ENCODE results near the gene C16orf90.
"Not testable (repeated sequence)": the region's sequence is repeated elsewhere in the genome, so short reads cannot be mapped to it uniquely, and the experiment has no call there.

C16orf90 gene

DNA sequence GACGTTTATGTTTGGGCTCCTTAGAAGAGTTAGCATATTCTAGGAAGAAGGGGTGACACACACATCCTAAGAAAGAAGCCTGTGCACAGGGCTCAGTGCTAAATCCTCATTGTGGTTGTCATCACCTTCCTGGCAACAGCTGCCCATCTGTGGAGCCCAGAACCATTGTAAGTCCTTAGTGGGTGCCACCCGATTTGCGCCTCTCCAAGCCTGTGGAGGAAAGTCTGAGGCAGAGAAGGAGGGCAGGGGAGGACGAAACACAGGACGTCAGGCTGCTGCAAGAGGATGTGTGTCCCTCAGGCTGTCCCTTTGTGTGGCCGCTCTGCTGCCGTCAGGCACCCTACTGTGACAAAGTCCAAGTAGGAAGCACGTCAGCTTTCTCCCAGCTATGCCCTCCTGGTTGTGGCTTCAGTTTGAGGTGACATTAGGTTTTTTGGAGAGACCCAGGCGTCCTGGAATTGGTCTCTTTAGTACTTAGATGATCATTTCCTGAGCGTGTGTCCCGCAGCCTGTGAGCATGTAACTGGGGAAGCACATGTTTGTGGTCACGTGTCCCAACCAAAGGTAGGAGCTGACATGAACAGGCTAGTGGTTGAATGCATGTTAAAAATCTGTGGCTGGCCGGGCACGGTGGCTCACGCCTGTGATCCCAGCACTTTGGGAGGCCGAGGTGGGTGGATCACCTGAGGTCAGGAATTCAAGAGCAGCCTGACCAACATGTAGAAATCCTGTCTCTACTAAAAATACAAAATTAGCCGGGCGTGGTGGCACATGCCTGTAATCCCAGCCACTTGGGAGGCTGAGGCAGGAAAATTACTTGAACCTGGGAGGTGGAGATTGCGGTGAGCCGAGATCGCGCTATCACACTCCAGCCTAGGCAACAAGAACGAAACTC, 16.2 kb upstream of the C16orf90 start:
- no peak for DNase-seq

DNA sequence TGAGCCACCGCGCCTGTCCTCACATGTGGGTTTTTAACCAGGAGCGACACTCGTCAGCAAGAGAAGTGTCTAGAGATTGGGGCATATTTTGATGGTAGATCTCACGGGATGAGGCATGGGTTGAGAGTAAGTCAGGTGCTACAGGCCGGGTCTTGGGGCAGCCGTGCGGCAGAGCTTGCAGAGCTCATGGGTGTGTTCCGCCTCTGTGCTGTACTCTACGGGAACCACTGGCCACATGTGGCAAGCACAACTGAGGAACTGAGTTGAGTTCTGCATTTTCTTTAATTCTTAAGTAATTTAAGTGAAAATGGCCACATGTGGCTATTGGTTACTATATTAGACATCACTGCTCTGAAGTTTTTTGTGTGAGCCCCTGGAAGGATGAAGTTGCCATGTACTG, 15.1 kb upstream of the C16orf90 start:
- no peak for DNase-seq

DNA sequence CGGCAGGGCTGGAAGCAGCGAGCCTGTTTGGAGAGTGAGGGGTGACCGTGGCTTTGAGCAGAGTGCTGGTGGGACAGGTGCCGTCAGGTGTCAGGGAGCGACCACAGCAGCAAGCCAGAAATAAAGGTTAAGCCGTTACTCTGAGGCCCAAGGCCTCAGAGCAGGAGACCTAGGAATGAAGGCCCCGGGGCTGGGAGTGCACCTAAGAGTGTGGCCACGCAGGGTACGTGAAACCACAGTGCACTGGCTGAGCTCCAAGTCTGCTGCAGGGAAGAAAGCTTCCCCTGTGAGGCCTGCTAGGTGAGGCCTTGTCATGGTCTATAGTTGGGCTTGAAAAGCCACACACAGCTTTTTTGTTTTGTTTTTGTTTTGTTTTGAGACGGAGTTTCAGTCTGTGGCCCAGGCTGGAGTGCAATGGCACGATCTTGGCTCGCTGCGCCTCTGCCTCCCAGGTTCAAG, 14.2 kb upstream of the C16orf90 start:
- peak; percentile 78 for DNase-seq

DNA sequence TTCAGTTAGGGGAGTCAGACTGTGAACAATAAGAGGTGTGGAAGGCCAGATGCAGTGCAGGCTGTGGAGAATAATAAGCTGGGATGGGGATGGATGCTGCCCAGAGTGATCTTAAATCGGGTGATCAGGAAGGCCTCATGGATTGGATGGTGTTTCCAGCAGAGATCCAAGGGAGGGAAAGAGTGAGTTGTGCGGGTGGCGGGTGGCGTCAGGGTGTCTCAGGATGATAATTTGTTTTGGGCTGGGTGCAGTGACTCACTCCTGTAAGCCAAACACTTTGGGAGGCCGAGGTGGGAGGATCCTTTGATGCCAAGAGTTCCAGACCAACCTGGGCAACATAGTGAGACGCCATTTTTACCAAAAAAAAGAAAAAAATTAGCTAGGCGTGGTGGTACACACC, 13.4 kb upstream of the C16orf90 start:
- DNase-seq = no peak

DNA sequence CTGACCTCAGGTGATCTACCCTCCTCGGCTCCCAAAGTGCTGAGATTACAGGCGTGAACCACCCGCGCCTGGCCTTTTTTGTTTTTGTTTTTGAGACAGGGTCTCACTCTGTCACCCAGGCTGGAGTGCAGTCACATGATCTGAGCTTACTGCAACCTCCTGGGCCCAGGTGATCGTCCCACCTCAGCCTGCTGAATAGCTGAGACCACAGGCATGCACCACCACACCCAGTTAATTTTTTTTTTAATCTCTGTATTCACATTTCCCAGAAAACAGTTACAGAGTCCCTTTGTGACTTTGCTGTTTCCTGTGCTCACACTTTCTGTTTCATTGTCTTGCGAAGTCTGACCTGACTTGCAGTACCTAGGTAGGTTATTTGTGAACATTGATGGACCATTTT, 8.2 kb upstream of the C16orf90 start:
- DNase-seq = peak; percentile 69

DNA sequence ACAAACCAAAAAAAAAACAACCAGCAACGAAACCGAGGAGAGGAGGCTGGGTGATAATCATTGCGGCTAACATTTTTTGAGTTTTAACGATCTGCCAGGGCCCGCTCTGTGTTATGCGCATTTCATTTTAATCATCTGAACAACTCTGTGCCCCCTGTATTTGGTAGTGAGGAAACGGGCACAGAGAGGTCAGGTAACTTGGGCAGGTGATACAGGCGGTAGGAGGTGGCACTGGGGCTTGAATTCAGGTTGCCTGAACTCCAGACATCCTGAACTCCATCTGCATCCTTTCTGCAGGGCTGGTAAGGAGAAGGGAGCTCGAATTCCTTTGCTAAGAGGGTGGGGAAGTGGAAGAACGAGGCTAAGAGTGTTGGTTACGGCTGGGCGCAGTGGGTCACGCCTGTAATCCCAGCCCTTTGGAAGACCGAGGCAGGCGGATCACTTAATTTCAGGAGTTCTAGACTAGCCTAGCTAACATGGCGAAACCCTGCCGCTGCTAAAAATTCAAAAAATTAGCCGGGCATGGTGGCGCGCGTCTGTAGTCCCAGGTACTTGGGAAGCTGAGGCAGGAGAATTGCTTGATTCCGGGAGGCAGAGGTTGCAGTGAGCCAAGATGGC, 6.6 kb upstream of the C16orf90 start:
- no peak for DNase-seq

DNA sequence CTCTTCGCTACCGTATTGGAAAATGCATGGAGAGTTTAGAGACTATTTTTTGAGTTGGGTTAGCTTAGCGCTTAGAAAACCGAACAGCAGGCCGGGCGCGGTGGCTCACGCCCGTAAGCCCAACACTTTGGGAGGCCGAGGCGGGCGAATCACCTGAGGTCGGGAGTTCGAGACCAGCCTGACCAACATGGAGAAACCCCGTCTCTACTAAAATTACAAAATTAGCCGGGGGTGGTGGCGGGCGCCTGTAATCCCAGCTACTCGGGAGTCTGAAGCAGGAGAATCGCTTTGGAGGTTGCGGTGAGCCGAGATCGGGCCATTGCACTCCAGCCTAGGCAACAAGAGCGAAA, 6.1 kb upstream of the C16orf90 start:
- DNase-seq = not testable (repeated sequence)

DNA sequence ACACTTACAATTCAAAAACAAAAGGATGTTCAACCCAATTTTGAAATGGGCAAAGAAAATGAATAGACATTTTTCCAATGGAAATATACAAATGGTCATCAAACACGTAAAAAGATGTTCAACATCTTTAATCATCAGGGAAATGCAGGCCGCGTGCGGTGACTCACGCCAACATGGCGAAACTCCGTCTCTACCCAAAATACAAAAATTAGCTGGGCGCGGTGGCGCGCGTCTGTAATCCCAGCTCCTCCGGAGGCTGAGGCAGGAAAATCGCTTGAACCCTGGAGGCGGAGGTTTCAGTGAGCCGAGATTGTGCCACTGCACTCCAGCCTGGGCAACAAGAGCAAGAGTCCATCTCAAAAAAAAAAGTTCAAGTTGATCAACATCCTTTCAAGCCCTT, 3.7 kb upstream of the C16orf90 start:
- DNase-seq = no peak

DNA sequence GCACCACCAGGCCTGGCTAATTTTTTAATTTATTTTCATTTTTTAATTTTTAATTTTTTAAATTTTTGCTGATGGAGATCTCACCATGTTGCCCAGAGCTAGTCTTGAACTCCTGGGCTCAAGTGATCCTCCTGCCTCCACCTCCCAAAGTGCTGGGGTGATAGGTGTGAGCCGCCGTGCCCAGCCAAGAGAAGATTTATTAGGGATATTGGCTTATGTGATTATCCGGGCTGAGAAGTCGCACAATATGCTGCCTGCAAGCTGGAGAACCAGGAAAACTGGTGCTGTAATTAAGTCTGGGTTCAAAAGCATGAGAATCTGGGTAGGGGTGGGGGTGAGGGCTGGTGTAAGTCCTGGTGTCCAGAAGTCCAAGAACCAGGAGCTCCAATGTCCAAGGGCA, 2.5 kb upstream of the C16orf90 start:
- DNase-seq = no peak

DNA sequence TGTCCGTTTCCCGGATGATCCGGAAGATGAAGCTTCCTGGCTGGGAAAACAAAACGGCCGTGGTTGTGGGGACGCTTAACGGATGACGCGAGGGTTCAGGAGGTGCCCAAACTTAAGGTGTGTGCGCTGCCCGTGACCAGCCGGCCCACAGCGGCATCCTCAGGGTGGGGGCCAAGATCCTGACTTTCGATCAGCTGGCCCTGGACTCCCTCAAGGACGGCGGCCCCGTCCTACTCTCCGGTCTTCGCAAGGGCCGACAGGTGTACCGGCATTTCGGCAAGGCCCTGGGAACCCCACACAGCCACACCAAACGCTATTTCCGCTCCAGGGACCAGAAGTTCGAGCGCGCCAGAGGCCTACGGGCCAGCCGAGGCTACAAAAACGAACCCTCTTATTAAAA, 1.1 kb upstream of the C16orf90 start:
- no peak for DNase-seq

DNA sequence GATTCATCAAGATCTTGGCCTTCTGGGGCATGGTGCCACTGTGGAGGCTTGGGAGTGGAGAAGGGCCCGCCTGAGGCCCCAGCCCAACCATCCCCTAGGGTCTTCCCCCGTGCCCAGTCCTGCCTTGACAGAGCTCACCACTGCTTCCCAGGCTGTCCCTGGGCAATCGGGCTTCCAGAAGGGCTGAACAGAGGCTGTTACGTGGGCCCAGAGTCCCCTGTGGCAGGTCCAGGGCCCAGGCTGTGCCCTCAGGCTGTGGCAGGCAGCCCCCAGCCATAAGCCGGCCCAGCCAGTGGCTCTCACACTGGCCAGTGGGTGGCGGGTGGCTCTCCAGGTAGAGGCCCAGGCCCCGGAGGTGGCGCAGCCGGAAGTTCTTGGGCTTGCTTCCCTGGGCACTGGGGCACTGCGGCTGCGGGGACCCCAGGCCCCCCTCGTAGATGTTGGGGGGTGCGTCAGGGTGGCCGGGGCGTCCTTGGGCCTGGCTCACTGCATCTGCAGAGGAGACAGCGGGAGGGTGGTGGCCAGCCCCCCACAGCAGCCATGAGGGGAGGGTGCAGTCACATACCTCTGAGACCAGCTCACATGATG, 809 bp downstream of the C16orf90 start:
- no peak for DNase-seq

DNA sequence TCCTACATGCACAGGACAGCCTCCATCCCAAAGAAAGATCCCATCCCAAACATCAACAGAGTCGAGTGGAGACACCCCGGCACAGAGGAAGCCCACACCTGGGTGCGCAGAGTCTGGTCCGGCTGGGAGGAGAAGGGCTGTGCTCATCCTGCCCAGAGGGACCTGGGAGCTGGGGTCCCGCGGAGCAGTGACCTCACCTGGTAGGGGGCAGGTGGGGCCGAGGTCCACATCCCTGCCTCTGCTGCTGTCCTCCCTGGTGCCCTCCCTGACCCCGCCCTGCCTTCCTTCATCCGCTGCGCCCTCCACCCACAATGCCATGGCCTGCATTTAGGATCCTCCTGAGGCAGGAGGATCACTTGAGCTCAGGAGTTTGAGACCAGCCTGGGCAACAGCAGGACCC, 2.9 kb downstream of the C16orf90 start:
- no peak for DNase-seq

DNA sequence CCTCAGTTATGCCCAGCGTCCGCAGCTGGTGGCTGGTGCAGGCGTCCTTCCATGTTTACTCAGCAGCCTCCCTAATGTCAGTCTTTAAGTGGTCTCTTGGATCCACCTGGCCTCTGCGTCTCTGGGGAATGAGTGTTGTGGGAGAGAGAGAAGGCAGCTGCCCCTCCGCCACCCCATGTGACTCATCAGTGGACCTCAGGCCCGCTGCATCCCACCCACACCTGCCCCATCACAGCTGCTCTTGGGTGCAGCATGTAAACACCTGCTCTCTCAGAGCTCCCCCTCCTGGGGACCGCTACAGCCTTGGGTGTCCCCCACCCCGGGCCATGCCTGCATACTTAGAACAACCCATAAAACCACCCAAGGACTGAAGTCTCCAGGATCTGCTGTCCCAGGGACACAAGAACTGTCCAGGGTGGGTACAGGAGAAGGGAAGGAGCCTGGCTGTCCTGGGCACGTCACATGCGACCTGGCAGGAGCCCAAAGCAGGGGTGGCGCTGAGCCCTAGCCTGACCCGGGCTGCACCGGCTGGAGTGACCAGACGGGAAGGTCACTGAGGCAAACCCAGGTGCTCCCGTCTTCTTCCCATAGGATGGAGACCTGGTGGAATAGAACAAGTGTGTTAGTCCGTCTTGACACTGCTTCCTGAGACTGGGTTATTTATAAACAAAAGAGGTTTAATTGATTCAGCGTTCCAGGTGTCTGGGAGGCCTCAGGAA, 4.2 kb downstream of the C16orf90 start:
- no peak for DNase-seq

DNA sequence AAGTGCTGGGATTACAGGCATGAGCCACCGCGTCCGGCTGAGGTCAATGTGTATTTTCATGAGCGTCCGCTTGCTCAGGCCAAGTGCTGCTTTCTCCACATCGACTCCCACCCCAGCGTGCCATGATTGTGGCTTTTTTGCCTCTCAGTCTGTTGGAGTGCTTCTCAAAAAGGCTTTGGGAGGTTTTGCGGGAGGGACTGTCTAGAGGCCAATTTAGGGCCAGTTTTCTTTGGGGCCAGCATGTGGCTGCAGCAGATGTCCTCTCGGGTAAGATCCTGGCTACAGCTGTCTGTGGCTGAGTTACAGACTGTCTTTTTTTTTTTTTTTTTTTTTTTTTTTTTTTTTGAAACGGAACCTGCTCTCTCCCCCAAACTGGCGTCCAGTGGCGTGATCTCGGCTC, 6.5 kb downstream of the C16orf90 start:
- no peak for DNase-seq

DNA sequence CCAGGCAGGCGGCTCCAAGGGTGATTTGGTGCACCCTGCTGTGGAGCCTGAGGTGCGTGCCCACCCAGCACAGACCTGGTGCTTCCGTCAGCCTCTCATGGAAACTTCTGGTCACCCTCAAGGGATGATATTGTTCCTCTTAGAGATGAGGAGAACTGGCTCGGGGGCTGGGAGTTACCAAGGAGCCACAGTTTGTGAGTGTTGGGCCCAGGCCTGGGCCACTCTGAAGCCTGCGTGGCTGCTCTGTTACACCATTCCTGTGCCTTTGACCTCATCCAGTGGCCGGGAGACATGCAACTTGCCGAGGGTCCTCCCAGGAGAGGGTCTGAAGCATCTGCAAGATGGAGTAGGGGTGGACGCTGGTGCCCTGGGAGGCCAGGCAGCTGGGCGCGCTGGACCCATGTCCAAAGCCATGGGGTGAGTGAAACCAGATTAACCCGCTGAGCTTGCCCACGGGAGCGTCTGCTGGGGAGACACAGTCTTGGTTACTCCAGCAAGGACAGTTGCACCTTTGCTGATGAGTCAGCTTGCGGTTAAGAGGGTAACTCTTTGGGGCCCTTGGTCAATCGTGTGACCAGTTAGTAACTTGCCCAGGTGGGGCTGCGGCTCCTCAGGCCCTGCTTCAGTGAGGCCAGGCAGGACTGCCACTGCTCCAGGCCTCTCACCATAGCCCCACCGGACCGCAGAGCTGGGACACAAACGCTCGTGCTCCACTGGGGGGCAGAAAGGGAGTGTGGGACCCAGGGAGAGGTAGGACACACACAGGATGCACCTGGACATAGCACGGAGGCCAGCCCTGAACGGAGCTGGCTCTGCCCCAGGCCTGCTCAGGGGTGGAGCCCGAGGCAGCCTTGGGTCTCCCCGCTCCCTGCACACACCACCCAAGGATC, 7.5 kb downstream of the C16orf90 start:
- DNase-seq = no peak

DNA sequence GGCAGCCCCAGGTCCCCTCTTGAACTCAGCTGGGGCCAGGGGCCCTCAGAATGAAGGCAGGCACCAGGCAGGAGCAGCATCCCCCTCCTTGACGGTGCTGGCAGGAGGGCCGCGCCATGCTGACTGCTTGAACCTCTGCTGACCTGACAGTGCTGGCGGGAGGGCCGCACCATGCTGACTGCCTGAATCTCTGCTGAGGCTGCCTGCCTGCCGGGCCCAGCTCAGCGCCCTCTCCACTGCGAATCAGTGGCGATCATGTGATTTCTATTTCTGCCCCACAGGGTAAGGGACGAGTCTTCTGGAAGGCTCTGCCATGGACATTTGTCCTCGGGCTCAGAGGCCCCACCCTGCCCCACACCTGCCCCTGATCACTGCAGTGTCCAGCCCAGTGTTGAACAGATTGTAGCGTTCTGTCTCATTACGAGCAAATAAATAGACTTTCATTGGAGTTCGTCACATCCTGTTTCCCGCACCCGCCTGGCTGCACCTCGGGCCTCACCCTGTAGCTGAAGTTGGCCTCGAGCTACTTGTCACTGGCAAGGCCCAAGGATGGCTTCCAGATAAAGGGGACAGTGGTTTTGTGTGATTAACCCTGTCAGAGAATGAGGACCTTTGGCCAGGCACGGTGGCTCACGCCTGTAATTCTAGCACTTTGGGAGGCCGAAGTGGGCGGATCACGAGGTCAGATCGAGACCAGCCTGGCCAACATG, 8.6 kb downstream of the C16orf90 start:
- DNase-seq = no peak

DNA sequence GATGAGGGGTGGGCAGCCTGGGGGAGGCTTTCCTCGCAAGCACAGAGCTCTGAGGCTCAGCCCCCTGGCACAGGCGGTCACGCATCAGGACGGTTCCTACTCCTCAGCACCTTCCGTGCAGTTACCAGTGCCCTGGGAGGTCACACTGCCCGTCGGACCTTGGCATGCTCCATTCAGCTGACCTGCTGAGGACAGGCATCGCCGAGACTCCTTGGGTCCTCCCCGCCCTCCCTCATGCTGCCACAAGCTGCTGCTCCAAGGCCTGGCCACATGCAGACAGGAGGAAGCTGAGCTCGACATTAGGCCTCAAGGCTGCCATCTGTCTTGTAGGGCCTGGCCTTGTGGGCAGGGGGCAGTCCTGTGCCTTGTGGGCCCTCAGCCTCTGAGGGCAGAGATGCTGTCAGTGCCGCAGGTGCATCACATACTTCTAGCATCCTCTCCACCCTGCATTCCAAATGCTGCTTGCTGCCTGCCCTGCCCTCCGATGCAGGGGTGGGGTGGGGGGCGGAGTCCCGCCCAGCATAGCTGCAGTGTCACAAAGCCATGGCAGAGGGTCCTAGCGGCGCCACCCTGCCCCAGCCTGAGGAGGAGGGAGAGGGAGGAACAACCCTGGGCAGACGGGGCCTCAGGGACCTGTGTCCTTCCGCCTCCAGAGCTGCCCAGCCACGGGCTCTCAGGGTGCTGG, 9.3 kb downstream of the C16orf90 start:
- no peak for DNase-seq

DNA sequence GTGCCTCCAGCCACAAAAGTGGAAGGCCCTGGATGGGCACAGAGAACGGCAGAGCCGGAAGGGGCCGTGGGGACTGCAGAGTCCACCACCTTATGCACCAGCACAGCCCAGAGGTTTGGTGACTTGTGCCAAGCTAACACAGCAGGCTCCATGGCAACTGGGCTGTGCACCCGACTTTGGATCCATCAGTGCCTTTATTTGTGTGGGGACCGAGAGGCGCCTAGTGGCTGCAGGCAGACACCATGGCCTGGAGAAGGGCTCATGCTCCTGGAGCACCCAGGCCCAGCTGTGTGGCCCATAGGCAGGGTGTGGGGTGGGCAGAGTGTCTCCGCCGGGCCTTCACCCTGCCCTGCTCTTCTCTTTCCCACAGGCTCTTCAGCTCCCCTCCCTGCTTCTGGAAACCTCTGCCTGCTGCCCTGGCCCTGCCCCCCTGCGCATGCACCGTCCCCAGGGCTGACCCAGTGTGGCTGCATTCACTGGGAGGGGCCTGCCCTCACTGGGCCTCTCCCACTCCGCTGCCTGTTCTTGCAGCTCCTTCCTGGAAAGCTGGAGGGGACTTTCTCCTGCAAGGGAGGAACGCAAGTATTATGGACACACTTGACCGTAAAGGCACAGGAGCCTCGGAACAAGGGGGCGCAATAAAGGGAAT, 10.1 kb downstream of the C16orf90 start:
- DNase-seq = no peak

DNA sequence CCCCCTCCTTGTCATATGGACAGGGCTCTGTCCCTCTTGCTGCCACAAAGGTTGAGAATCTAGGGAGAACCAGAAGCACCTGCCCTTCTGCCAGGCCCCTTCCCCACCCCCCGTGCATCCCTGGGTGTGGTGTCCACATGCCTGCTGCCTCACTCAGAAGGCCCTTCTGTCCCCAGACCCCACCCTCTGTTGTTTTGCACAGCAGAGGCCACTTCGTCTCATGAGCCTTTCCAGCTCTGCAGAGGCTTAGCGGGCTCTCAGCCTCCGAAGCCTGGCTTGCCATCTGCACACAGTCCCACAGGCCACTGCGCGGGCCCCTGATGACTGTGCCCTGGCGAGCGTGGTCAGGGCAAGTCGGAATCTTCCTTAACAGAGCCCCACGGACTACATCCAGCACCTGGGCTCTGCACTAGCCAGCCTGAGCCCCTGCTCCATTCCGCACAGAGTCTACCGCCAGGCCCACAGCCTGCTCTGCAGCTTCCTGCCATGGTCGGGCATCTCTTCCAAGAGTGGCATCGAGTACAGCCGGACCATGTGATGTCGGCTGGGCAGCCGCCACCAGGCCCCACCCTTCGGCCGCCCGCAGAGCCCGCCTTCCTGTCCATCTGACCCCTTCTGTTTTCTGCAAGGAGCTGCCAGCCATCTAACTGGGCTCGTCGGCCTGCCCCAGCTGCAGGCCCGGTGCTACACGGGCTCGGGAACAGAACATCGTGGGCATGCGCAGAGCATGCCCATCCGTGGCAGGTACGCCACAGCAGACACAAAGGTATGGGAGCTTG, 10.8 kb downstream of the C16orf90 start:
- no peak for DNase-seq

All from activated CD8-positive, alpha-beta memory T cell treated with anti-CD3 and anti-CD28 coated beads for 24 hours (primary cell).